ENCODE measurements around the gene REG1A. TPM values are rescaled to one million over a fixed set of nuclear protein-coding genes. Genes with fewer than 3 reads are reported as not detected.

REG1A gene, protein sequence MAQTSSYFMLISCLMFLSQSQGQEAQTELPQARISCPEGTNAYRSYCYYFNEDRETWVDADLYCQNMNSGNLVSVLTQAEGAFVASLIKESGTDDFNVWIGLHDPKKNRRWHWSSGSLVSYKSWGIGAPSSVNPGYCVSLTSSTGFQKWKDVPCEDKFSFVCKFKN
- total RNA-seq, result not detected

DNA sequence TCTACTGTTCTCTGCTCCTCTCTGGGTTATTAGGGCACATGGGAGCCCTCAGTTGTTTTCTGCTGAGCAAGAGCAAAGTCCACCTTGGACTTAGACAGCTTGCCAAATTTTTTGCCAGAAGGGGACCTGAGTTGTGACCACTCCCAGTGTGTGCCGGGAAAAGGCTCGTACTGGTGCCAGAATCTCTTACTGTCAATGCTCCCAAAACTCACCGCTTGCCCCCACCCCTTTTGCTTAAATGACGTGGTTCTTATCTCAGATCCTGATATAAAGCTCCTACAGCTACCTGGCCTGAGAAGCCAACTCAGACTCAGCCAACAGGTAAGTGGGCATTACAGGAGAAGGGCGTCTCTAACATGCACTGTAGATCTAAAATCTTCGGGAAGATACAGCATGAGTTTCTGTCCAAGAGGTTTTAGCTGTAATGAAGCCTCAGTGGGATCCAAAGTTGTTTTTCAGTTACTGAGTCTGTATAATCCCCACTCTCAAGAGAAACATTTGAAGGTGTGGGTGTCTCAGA is at the start of gene REG1A:
Gene REG1A (plus strand): TSS at position 295 of the 520 bp plus-strand sequence. CDS start 374 bp downstream, outside the sequence.
- intact Hi-C loops (cut with micrococcal nuclease), result no loop called here
- CTCF ChIA-PET, result no interaction called here
- Mint-ChIP-seq H3K9me3 (no peaks in the 10 kb centered on the region), H3K27ac (no peak within 1 kb of the TSS), H3K4me1 (ENCODE audit: low read depth) (no peaks in the 10 kb centered on the region), H3K4me3 (no peak within 1 kb of the TSS), H3K27me3 (ENCODE audit: low read depth) (no peaks in the 10 kb centered on the region), H3K36me3 (ENCODE audit: low read depth) (no peaks in the 10 kb centered on the region)
- DNase-seq, result no peak

DNA sequence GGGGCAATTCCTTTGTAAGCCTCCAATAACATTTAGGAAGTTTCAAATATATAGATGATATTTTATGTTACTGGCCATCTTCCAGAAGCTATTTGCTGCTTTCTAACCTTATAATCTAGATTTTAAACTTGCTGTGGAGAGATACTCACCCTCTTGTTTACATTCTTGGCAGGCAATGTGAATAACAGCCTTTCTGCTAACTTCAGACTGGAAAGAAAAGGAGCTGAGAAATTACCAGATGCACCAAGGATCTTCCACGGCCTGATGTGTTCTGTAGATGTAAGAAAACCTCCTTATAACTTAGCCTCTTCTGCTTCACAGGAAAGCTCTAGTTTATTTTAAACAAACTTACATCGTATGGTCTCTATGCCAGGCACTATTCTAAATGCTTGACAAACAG is 49.2 kb upstream of the REG1A start:
- H3K27ac Mint-ChIP-seq, result no peak overlapping the region
- intact Hi-C loops (cut with micrococcal nuclease), result no loop called here
- H3K36me3 Mint-ChIP-seq (ENCODE audit: low read depth), result no peaks in the 10 kb centered on the region
- H3K9me3 Mint-ChIP-seq, result peaks cover 12% of the 10 kb centered on the region
- CTCF ChIA-PET, result no interaction called here
- no peaks in the 10 kb centered on the region for H3K27me3 Mint-ChIP-seq (ENCODE audit: low read depth)
- H3K4me3 Mint-ChIP-seq, result no peak overlapping the region
- no peak for DNase-seq
- no peaks in the 10 kb centered on the region for H3K4me1 Mint-ChIP-seq (ENCODE audit: low read depth)

DNA sequence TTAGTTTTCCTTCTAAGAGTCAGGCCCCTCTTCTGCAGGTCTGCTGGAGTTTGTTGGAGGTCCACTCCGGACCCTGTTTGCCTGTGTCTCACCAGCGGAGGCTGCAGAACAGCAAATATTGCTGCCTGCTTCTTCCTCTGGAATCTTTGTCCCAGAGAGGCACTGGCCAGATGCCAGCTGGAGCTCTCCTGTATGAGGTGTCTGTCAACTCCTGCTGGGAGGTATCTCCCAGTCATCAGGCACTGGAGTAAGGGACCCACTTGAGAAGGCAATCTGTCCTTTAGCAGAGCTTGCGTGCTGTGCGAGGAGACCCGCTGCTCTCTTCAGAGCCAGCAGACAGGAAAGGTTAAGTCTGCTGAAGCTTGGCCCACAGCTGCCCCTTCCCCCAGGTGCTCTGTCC is 37.3 kb upstream of the REG1A start:
- CTCF ChIA-PET, result no interaction called here
- H3K36me3 Mint-ChIP-seq (ENCODE audit: low read depth), result no peaks in the 10 kb centered on the region
- no peak for DNase-seq
- intact Hi-C loops (cut with micrococcal nuclease), result no loop called here
- no peaks in the 10 kb centered on the region for H3K4me1 Mint-ChIP-seq (ENCODE audit: low read depth)
- peaks cover 14% of the 10 kb centered on the region for H3K9me3 Mint-ChIP-seq
- H3K27ac Mint-ChIP-seq, result no peak overlapping the region
- no peaks in the 10 kb centered on the region for H3K27me3 Mint-ChIP-seq (ENCODE audit: low read depth)
- H3K4me3 Mint-ChIP-seq, result no peak overlapping the region

DNA sequence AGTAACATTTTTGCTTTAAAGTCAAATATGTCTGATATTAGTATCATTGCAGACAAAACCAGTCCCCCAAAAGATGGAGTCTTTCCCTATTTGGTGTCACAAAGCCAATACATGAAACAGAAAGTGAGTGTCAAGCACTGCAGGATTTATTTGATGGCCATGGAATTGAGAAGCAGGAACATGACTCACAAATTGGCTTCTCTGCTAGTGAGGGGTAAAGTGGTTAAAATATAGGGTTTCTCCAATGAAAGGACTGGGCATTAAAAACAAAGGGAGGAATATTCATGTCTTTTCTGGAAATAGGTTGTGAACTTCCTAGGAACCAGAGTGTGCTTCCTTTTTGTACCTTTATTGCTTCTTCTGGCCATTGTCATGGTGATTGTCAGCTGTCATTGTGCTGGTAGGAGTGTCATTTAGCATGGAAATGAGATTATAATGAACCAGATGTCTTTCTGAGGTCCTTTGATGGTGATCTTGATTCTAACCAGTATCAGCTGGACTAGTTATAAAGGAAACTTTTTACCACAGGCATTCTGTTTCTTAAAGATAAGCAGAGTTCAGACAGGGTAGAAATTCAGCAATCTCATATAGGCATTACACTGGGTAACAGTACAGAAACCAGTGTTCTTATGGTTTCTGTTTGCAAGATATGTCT is 36.6 kb upstream of the REG1A start:
- Mint-ChIP-seq H3K27ac (no peak overlapping the region), H3K4me3 (no peak overlapping the region), H3K36me3 (ENCODE audit: low read depth) (no peaks in the 10 kb centered on the region), H3K27me3 (ENCODE audit: low read depth) (no peaks in the 10 kb centered on the region), H3K4me1 (ENCODE audit: low read depth) (no peaks in the 10 kb centered on the region), H3K9me3 (peaks cover 9% of the 10 kb centered on the region)
- CTCF ChIA-PET, result no interaction called here
- intact Hi-C loops (cut with micrococcal nuclease), result no loop called here
- DNase-seq, result no peak

DNA sequence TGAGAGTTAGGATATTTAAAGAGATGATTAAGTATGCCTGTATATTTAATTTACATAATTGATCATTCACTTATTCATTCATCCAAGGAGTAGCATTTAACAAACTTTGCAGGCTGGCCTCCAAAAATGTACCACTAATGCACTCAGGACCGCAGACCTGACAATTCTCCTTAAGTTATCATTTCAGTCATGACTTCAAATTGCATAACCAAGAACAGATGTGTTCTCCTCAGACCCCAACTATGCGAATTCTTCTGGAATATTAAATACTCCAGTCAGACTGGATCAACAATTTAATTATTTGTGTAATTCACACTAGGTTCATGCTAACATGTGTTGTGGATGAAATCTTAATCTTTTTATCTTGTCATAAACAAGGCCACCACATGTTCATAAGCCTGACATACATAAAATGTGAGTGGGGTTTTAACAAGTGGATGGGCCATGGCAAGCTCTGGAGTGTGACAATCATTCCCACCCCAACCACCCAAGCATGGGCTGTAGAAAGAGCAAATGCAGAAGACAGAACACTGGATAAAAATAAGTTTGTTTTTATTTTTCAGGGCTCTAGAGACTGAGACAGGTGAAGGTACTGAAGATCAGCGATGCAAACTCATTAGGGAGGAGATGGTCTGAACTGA is 35.7 kb upstream of the REG1A start:
- H3K9me3 Mint-ChIP-seq, result peaks cover 6% of the 10 kb centered on the region
- no peak for DNase-seq
- H3K36me3 Mint-ChIP-seq (ENCODE audit: low read depth), result no peaks in the 10 kb centered on the region
- H3K4me1 Mint-ChIP-seq (ENCODE audit: low read depth), result no peaks in the 10 kb centered on the region
- CTCF ChIA-PET, result no interaction called here
- no peak overlapping the region for H3K4me3 Mint-ChIP-seq
- intact Hi-C loops (cut with micrococcal nuclease), result no loop called here
- no peak overlapping the region for H3K27ac Mint-ChIP-seq
- H3K27me3 Mint-ChIP-seq (ENCODE audit: low read depth), result no peaks in the 10 kb centered on the region

DNA sequence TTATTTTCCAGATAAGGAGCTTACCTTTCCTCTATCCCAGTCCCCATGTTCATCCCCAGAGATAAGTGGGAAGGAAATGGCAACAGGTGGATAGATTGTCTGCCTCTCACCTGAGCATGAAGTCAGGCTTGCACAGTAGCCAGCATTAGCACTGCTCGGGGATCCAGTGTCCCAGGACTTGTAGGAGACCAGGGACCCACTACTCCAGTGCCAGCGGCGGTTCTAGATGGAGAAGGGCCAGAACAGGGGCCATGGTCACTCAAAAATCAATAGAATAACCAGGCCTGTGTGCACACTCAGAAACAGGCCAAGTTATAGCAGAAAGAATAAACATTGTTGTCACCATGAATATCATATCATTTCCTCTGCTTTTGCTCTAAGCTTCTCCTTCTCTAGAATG is 34.9 kb upstream of the REG1A start:
- Mint-ChIP-seq H3K4me3 (no peak overlapping the region), H3K27me3 (ENCODE audit: low read depth) (no peaks in the 10 kb centered on the region), H3K4me1 (ENCODE audit: low read depth) (no peaks in the 10 kb centered on the region), H3K9me3 (peaks cover 6% of the 10 kb centered on the region), H3K36me3 (ENCODE audit: low read depth) (no peaks in the 10 kb centered on the region), H3K27ac (no peak overlapping the region)
- DNase-seq, result no peak
- intact Hi-C loops (cut with micrococcal nuclease), result no loop called here
- CTCF ChIA-PET, result no interaction called here

DNA sequence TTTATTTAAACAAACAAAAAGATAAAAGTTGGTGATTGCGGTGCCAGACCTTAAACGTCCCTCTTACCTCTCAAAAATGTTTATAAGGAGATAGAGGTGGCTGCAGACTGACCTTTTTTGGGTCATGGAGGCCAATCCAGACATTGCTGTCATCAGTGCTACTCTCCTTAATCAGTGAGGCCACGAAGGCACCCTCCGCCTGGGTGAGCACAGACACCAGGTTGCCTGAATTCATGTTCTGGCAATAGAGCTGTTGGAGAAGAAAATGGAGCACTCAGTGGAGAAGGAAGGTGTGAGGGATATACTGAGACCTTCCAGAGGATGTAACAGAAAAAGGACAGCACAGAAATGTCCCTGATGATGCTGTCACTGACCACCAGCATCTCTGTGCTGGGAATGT is 34.0 kb upstream of the REG1A start:
- Mint-ChIP-seq H3K27ac (no peak overlapping the region), H3K9me3 (peaks cover 2% of the 10 kb centered on the region), H3K4me3 (no peak overlapping the region), H3K36me3 (ENCODE audit: low read depth) (no peaks in the 10 kb centered on the region), H3K27me3 (ENCODE audit: low read depth) (no peaks in the 10 kb centered on the region), H3K4me1 (ENCODE audit: low read depth) (no peaks in the 10 kb centered on the region)
- intact Hi-C loops (cut with micrococcal nuclease), result no loop called here
- no peak for DNase-seq
- CTCF ChIA-PET, result no interaction called here

DNA sequence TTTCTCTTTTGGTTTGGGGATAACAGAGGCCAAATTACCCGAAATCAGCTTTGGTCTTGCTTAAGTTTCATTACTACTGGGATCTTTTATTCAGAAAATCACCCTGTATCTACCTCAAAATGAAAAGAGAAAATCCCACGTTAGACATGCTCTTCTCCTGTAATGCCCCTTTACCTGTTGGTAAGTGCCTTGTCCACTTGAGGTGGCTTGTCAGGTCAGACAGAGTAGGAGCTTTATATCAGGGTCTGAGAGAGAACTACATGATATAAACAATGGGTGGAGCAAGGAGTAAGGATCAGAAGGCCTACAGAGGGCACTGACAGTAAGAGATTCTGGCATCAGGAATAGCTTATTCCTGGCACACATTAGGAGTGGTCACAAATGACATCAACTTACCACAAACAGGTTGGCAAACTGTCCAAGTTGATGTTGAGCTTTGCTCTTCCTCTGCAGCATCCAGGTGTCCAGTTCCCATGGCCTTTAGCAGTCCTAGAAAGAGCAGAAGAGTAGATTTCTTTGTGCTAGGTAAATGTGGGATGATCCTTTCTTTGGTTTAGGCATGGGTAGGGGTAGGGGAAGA is 32.4 kb upstream of the REG1A start, which contains the start of gene REG1B:
Gene REG1B (minus strand): TSS at position 209 of the 580 bp plus-strand sequence. CDS start 381 bp downstream, outside the sequence.
- no peaks in the 10 kb centered on the region for H3K9me3 Mint-ChIP-seq
- H3K27me3 Mint-ChIP-seq (ENCODE audit: low read depth), result no peaks in the 10 kb centered on the region
- intact Hi-C loops (cut with micrococcal nuclease), result no loop called here
- CTCF ChIA-PET, result interaction anchor here (0.6 kb wide), 1 partner anchor 31 kb away, joined by 3 read pairs; no protein-coding TSS in a partner anchor
- no peak within 1 kb of the TSS for H3K4me3 Mint-ChIP-seq
- DNase-seq, result no peak
- H3K27ac Mint-ChIP-seq, result no peak within 1 kb of the TSS
- H3K4me1 Mint-ChIP-seq (ENCODE audit: low read depth), result no peaks in the 10 kb centered on the region
- H3K36me3 Mint-ChIP-seq (ENCODE audit: low read depth), result no peaks in the 10 kb centered on the region

DNA sequence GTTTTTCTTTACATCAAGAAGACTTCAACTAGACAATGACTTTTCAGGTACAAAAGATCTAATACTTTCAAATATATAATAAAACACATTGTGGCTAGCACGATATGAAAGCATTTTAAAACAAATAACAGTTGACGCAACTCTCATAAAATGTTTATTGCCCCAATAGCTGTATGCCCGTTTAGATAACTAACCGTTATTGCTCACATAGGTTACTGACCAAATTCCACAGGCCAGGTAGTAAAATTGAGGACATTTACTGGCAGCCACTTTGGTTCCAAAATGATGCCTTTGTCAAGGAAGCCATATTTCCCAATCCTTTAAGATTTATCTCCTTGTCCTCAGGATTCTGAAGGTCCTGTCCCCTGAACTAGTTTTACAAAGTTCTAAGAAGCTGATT is 29.6 kb upstream of the REG1A start:
- no peak overlapping the region for H3K4me3 Mint-ChIP-seq
- no peaks in the 10 kb centered on the region for H3K9me3 Mint-ChIP-seq
- H3K4me1 Mint-ChIP-seq (ENCODE audit: low read depth), result no peaks in the 10 kb centered on the region
- intact Hi-C loops (cut with micrococcal nuclease), result no loop called here
- no peak overlapping the region for H3K27ac Mint-ChIP-seq
- no peak for DNase-seq
- CTCF ChIA-PET, result interaction anchor here (1.8 kb wide), 1 partner anchor 14 kb away, joined by 4 read pairs; no protein-coding TSS in a partner anchor
- no peaks in the 10 kb centered on the region for H3K27me3 Mint-ChIP-seq (ENCODE audit: low read depth)
- H3K36me3 Mint-ChIP-seq (ENCODE audit: low read depth), result no peaks in the 10 kb centered on the region

DNA sequence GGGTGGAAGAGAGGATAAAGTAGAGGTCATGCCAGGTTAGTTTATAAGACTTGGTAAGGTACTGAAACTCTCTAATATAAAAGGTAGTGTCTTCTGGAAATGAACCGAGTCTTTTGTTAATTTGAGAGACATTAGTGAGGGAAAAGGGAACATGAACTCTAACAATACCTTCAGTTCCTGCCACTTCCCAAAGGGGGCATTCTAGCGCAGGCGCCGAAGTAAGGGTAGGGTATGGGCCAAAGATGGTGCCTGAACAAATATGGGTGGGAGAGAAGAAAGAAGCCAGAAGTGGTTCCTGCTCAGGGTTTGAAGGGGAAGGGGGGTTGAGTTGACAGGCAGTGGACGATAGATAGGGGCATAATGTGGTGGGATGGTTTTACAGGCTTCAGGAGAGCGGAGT is 22.4 kb upstream of the REG1A start:
- no peaks in the 10 kb centered on the region for H3K36me3 Mint-ChIP-seq (ENCODE audit: low read depth)
- CTCF ChIA-PET, result no interaction called here
- no peaks in the 10 kb centered on the region for H3K4me1 Mint-ChIP-seq (ENCODE audit: low read depth)
- no peak for DNase-seq
- peaks cover 13% of the 10 kb centered on the region for H3K9me3 Mint-ChIP-seq
- intact Hi-C loops (cut with micrococcal nuclease), result no loop called here
- H3K27me3 Mint-ChIP-seq (ENCODE audit: low read depth), result no peaks in the 10 kb centered on the region
- no peak overlapping the region for H3K4me3 Mint-ChIP-seq
- H3K27ac Mint-ChIP-seq, result no peak overlapping the region

DNA sequence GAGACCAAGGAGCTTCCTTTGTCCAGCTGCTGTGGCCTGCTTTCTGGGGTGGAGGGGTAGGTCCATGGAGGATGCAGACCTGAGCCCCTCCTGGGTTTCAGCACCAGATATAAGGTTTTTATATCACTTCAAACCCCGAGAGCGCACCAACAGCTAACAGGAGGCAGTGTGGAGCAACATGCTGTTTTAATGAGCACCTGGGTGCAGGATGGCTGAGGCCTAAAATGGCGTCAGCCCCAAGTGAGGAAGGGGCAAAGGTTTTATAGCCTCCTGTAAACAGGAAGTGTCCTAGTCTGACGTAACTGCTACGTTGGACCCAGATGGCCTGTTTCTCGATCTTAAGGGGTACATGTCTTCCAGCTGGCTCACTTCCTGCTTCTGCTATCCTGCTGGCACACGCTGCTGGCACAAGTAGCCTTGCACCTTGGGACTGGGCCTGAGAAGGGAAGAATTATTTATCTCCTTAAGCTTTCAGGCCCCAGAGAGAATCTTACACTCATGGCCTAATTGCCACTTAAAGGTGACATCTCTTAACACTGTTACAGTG is 21.1 kb upstream of the REG1A start:
- Mint-ChIP-seq H3K4me3 (no peak overlapping the region), H3K9me3 (peaks cover 13% of the 10 kb centered on the region), H3K27ac (no peak overlapping the region), H3K27me3 (ENCODE audit: low read depth) (no peaks in the 10 kb centered on the region), H3K36me3 (ENCODE audit: low read depth) (no peaks in the 10 kb centered on the region), H3K4me1 (ENCODE audit: low read depth) (no peaks in the 10 kb centered on the region)
- CTCF ChIA-PET, result no interaction called here
- no peak for DNase-seq
- intact Hi-C loops (cut with micrococcal nuclease), result no loop called here

DNA sequence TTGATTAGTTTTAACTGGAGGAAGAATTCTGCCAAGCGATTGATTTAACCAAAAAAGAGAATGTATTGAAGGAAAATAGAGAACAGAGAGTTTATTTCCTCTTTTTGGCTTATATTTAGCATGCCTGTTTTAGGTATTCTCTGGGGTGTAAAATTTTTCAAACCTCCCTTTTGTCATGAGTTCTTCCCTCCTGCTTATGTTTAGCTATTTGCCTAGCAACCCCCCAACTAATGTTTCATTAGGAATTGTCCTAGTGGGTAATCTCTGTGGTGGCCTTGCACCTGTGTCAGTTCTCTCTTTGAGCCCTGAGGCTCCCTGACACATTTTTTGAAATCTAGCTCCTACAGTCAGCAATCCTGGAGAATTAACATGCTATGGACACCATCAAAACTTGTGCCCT is 20.0 kb upstream of the REG1A start:
- H3K27me3 Mint-ChIP-seq (ENCODE audit: low read depth), result no peaks in the 10 kb centered on the region
- CTCF ChIA-PET, result no interaction called here
- H3K4me1 Mint-ChIP-seq (ENCODE audit: low read depth), result no peaks in the 10 kb centered on the region
- no peak for DNase-seq
- peaks cover 17% of the 10 kb centered on the region for H3K9me3 Mint-ChIP-seq
- no peak overlapping the region for H3K27ac Mint-ChIP-seq
- intact Hi-C loops (cut with micrococcal nuclease), result no loop called here
- H3K4me3 Mint-ChIP-seq, result no peak overlapping the region
- no peaks in the 10 kb centered on the region for H3K36me3 Mint-ChIP-seq (ENCODE audit: low read depth)

All from activated naive CD4-positive, alpha-beta T cell treated with anti-CD3 and anti-CD28 coated beads for 36 hours (primary cell).